GM19328 (cell line): Measurements from ENCODE around the gene SEC14L5.

Source experiments
- ATAC-seq: cut with Tn5 transposase; IDR thresholded peaks from one replicate; pipeline ENCODE4 v1.9.1; 2021; ENCODE audit warnings: mild to moderate bottlenecking, moderate library complexity; ENCODE audit not compliant: unreplicated experiment

Gene SEC14L5

DNA sequence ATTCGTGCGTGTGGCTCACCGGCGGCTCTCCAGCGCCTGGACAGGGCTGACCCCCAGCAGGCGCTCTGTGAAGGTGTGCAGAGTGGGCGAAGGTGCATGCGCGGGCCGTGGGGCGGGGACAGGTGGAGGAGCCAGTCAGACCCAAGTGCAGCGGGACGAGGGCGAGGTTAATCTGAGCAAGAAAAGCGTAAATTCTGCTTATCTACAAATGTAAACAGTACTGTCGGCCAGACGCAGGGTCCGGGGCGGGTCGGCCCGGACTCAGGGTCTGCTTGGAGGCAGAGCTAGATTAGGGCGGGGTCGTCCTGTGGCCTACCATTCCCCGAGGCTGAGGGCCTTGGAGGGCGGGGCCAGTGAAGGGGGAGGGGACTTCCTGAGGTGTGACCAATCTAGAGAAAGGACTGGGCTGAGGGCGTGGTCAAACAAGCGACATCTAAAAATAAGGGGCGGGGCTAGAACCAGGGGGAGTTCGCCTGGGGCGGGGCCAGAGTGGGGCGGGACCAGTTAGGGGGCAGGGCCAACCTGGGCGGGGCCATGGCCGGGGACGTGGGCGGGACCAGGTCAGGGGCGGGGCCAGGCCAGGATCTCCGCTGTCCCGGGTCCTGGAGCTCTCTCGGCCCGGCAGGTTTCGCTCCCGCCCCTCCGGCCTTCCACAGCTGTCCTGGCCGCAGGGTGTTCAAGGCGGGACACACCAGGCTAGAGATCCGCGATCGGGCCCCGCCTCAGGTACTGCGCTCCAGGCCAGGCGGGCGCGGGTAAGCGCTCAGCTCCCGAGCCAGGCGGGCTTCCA lies at the start of gene SEC14L5:
SEC14L5 (plus strand) TSS at position 611 of the 790 bp plus-strand sequence. CDS start 994 bp downstream, outside the sequence.
- ATAC-seq = peak; percentile 48

- no peak for ATAC-seq
Measured at GRCh38 chr16:4908854-4909401, 49.2 kb upstream of the SEC14L5 start.

- no peak for ATAC-seq
Measured at GRCh38 chr16:4909825-4910224, 48.3 kb upstream of the SEC14L5 start.

GRCh38 chr16:4910828-4911227 lies 47.3 kb upstream of the SEC14L5 start:
- no peak for ATAC-seq

DNA sequence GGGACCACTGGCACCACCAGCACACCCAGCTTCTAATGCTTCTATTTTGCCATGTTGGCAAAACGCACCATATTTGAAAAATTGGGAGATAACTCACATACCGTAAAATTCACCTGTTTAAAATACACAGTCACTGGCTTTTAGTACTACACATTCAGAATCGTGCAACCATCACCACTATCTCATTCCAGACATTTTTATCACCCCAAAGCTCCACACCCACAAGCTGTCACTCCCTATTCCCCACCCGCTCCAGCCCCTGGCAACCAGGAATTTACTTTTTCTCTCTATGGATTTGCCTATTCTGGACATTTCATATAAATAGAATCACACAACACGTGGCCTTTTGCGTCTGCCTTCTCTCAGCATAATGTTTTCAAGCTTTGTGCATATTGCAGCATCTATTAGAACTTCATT lies 46.2 kb upstream of the SEC14L5 start:
- ATAC-seq = no peak

DNA sequence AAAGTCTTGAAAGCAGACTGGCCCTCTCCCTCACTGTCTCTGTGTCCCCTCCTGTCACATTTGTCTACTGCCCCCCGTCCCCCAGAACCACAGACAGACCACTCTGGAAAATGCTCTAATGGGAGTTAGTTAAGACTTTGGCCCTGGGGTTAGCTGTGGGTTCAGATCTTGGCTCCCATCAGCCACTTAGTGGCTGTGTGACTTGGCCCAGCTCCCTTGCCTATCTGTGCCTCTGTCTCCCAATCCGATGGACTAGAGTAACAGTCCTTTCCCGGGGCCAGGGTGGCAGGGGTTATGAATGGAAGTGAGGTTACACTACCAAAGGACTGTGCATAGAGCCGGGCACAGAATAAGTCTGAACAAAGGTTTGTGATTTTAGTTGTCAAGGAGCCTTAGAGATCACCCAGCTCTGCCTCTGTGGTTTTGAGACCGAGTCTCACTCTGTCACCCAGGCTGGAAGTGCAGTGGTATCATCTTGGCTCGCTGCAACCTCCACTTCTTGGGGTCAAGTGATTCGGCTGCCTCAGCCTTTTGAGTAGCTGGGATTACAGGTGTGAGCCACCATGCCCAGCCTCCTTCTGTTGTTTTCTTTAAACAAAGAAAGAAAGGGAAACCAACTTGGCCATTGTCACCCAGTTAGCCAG lies 44.9 kb upstream of the SEC14L5 start:
- ATAC-seq = no peak

- ATAC-seq = no peak
Measured at GRCh38 chr16:4913774-4914525, 44.2 kb upstream of the SEC14L5 start.

- no peak for ATAC-seq
Measured at GRCh38 chr16:4914528-4915225, 43.5 kb upstream of the SEC14L5 start.

DNA sequence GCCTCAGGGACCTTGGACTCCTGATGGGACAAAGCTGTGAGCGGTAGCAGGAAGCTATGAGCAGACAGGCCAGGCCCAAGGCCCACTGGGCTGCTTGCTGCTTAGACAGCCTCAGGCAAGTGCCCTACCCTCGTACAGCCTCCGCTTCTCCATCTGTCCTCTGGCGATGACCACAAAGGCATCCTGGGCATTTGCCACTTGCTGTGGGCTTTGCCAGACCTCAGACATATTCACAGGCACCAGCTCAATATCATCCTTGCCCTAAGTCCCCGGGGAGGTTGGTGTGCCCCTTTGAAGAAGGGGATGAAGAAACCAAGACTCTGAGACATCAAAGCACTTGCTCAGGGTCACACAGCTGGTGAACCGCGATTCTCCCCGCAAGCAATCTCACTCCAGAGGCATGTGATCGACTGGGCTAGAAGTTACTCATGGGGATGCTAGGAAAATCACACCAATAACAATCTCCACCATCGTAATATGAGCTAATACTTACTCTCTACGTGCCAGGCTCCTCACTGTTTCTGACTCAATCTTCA lies 42.8 kb upstream of the SEC14L5 start:
- no peak for ATAC-seq

DNA sequence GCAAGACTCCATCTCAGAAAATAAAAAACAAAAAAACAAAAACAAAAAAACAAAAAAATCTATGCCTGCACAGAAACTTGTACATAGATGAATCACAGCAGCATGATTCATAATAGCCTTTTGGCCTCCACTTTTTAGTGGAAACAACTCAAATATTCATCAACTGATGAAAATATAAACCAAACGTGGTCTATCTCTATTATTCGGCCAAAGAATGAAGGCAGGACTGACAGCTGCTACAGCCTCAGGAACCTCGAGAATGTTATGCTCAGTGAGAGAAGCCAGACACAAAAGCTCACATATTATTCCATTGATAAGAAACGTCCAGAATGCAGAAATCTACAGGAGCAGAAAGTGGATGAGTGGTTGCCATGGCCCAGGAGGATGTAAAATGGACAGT lies 41.0 kb upstream of the SEC14L5 start:
- no peak for ATAC-seq

DNA sequence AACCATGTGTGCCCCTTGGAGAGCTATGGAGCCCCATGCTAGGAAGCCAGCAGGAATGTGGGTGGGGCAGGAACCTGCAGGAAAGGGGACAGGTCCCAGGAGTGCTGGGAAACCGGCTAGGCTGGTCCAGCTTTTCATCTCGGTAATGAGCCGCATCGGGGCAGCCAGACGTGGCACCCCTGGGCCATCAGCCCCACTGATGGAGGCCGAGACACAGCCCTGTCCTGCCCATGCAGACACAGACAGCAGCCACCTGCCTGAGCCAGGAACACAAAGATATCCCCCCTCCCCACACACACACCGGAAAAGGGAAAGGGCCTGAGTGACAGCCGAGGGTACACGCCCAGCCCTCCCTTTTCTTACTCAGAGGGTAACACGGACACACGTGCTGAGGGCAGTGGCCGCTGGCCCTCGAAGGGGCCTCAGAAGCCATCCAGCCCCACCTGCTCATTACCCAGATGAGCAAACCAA lies 39.3 kb upstream of the SEC14L5 start:
- ATAC-seq = no peak

DNA sequence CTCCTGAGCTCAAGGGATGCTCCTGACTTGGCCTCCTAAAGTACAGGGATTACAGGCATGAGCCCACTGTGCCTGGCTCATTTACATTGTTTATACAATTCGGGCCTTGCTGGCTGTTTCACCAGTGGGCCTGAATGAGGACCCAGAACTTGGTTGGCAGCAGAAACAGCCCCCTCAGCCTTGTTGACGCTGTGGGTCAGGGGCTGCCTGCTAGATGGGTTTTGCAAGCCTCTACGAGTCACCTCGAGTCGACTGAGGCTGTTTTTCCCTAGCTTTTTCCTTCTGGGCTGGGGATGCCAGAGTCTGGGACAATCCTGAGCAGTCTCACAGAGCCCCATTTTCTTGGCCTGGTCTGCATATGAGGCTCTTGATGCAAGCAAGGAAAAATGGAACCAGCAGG lies 37.3 kb upstream of the SEC14L5 start:
- ATAC-seq = no peak

DNA sequence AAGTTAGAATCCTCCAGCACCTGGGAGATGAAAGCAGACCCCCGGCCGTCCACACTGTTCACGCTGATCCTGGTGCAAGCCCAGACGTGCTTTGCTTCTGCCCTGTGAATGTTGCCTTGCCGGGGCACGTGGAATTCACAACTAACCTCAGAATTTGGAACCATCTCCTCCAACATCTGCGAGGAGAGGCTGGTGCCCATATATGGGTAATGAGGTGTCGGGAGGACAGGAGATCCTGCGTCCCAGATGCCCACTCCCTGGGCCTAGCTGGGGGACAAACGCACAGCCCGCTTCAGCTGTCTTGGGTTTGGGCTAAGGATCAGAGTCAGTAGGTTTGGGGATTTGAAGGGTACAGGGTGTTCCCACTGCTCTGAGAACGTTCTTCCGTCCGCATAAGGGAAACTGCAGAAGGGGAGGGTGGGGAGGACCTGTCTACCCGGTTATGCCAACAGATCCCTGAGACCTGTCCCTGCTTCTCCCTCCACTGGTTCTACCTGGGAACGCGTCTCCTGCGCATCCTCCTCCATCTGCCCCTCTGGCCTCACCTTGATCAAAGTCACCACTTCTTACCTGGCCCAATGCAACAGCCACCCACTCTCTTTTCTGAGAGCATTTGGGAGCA lies 35.3 kb upstream of the SEC14L5 start:
- ATAC-seq = no peak

- ATAC-seq = no peak
Measured at GRCh38 chr16:4923853-4924252, 34.3 kb upstream of the SEC14L5 start.

DNA sequence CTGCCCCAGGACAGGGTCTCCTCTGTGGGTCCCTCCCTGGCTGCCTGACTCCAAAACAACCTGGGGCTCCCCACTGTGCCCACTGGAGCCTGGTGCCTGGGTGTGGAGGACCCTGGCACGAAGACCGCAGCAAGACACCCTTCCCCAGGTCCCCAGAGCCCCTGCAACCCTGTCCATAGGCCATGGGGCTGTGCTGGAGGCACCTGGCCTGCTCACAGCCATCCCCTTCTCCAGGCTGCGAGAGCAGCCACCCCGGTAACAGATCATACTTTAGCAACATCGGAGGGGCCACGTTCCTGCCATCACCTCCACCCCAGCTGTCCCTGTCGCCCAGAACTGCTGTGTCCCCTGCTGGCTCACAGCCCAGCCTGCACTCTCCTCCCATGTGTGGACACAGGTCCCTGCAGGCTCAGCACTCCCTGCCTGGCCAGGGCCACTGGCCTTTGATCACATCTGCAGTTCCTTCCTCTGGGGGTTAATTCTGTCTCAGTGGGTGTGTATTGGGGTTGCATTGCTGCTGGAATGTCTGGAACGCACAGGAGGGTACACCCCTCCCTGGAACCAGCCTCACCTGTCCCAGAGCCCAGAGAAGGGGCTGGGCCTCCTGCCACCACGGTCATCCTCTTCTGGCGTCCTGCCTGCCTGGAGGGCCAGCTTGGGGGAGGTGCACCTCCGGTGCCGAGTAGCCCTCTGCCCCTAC lies 33.4 kb upstream of the SEC14L5 start:
- ATAC-seq = no peak

GRCh38 chr16:4925293-4925607 lies 32.9 kb upstream of the SEC14L5 start:
- no peak for ATAC-seq

GRCh38 chr16:4925791-4926190 lies 32.3 kb upstream of the SEC14L5 start:
- no peak for ATAC-seq

DNA sequence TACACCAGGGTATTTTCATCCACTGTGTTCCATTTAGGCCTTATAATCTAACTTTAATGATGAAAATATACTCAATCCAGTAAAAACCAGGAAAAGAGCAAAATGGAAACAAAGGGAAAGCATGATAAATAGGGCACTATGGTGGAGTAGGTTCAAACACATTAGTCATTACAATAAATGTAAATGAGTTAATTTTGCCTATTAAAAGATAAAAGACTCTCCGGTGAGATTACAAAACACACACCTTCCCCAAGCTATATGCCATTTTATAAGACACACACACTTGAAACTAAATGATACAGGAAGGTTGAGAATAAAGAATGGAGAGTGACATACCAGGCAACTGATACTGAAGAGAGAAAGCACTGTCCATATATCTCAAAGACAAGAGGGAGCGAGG lies 31.2 kb upstream of the SEC14L5 start:
- ATAC-seq = no peak

DNA sequence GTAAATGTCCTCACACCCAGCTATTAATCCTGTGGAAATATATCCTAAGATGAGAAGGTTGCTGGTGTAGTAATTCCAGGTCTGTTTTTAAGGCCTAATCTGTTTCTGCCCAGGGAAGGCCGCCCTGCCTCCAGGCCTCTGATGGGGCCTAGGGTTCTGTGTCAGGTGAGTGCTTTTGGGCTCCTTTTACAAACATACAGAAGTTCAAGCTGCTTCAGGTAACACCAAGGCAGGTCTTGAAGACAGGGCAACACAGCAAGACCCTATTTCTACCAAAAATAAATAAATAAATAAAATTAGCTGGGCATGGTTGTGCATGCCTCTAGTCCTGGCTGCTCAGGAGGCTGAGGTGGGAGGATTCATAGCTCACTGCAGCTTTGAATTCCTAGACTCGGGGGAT lies 30.5 kb upstream of the SEC14L5 start:
- no peak for ATAC-seq

DNA sequence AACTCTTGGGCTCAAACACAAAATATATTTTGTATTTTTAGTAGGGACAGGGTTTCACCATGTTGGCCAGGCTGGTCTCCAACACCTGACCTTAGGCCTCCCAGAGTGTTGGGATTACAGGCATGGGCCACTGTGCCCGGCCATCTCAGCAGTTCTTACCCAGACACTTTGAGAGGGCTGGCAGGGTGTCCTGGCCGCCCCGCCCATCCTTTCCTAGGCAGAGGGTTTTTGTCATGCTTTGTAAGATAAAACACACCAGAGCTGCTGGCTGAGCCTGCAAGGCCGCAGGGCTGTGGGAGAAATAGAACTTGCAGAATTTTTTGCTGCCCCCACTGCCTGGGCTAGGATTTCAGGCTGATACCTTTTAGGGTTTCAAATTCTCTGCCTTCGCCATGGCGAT lies 29.9 kb upstream of the SEC14L5 start:
- no peak for ATAC-seq
